ENCODE data around the gene CD2AP. TPM values are rescaled to one million over a fixed set of nuclear protein-coding genes. Genes with fewer than 3 reads are reported as not detected.

The CD2AP gene
- polyA plus RNA-seq, 1 experiment: 2.2 TPM

GRCh38 chr6:47581591-47581990, 104.0 kb downstream of the CD2AP start:
- H3K4me3 ChIP-seq (ENCODE audit: low read depth, low read length): no peak overlapping the region
- POLR2A ChIA-PET: no interaction called here
- TF ChIP-seq, protein P1, sequence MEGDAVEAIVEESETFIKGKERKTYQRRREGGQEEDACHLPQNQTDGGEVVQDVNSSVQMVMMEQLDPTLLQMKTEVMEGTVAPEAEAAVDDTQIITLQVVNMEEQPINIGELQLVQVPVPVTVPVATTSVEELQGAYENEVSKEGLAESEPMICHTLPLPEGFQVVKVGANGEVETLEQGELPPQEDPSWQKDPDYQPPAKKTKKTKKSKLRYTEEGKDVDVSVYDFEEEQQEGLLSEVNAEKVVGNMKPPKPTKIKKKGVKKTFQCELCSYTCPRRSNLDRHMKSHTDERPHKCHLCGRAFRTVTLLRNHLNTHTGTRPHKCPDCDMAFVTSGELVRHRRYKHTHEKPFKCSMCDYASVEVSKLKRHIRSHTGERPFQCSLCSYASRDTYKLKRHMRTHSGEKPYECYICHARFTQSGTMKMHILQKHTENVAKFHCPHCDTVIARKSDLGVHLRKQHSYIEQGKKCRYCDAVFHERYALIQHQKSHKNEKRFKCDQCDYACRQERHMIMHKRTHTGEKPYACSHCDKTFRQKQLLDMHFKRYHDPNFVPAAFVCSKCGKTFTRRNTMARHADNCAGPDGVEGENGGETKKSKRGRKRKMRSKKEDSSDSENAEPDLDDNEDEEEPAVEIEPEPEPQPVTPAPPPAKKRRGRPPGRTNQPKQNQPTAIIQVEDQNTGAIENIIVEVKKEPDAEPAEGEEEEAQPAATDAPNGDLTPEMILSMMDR (IDR thresholded peaks at IDR 0.05; ENCODE audit: insufficient read depth, low read depth, low read length): no peak
- DNase-seq (ENCODE audit: low read depth): no peak
- 0 out of 2 replicates have a peak, but pooled peaks cover 1% of the 10 kb centered on the region for H3K36me3 ChIP-seq (ENCODE audit: control insufficient read depth, insufficient read depth, low read length)
- CTCF ChIA-PET: no interaction called here
- H3K27me3 ChIP-seq (ENCODE audit: control insufficient read depth, insufficient read depth, low read length): no peaks in the 10 kb centered on the region

- ChIA-PET CTCF (no interaction called here), POLR2A (no interaction called here)
- Histone ChIP-seq H3K4me3 (ENCODE audit: low read depth, low read length) (no peak overlapping the region), H3K36me3 (ENCODE audit: control insufficient read depth, insufficient read depth, low read length) (0 out of 2 replicates have a peak, but pooled peaks cover 1% of the 10 kb centered on the region), H3K27me3 (ENCODE audit: control insufficient read depth, insufficient read depth, low read length) (no peaks in the 10 kb centered on the region)
- peak; percentile 2 for DNase-seq (ENCODE audit: low read depth)
- TF ChIP-seq, protein P1 (IDR thresholded peaks at IDR 0.05; ENCODE audit: insufficient read depth, low read depth, low read length): no peak
Measured at GRCh38 chr6:47587493-47587892, 109.9 kb downstream of the CD2AP start.

DNA sequence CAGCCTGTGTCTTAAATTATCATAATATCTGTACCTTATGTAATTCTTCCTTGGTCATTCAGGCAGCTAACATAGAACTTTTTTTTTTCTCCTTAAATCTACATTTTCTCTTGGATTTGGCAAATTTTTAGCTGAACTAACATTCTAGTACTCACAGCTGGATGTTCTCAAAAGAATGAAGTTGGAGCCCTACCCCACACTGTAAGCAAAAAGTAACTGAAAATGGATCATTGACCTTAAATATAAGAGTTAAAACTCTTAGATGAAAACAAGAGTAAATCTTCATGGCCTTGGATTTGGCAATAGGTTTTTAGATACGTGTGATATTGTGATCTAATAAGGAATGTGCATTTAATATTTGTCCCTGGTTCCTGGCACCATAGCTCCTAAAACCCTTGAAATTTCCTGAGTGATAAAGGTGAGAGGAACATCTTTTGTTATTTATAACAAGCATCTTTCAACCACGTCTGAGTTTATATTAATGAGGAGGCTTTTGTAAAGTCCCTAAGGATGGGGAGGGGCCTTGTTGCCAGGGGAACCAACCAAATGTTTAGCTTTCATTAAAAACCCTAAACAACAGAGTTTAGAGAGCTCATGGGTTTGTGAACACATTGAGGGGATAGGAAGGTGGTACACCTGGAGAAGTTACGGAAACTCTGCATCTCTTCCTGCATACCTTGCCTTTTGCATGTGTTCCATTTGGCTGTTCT, 114.7 kb downstream of the CD2AP start:
- DNase-seq (ENCODE audit: low read depth): no peak
- TF ChIP-seq, protein P1 (IDR thresholded peaks at IDR 0.05; ENCODE audit: insufficient read depth, low read depth, low read length): no peak
- ChIA-PET POLR2A (interaction anchor here (0.6 kb wide), 1 partner anchor 39 kb away, joined by 5 read pairs; no protein-coding TSS in a partner anchor), CTCF (interaction anchor here (0.9 kb wide), 1 partner anchor 10 kb away, joined by 3 read pairs; no protein-coding TSS in a partner anchor)
- H3K27me3 ChIP-seq (ENCODE audit: control insufficient read depth, insufficient read depth, low read length): no peaks in the 10 kb centered on the region
- H3K4me3 ChIP-seq (ENCODE audit: low read depth, low read length): no peak overlapping the region
- no peaks in the 10 kb centered on the region for H3K36me3 ChIP-seq (ENCODE audit: control insufficient read depth, insufficient read depth, low read length)

DNA sequence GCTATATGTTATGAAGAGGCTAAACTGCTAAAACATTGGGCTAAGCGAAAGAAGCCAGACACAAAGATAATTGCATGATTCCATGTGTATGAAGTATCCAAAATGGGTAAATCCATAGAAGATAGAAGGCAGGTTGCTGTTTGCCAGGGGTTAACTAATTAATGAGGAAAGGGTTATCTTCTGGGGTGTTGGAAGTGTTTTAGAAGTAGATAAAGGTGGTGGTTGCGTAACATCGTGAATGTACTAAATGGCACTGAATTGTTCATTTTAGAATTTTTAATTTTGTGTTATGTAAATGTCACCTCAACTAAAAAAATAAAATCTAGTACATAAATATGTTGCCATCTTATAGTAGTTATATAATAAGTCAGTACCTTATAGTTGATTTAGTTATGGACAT, 116.4 kb downstream of the CD2AP start:
- ChIA-PET POLR2A (no interaction called here), CTCF (no interaction called here)
- no peaks in the 10 kb centered on the region for H3K27me3 ChIP-seq (ENCODE audit: control insufficient read depth, insufficient read depth, low read length)
- peaks cover 2% of the 10 kb centered on the region; the same call in 1 of the 2 replicates for H3K36me3 ChIP-seq (ENCODE audit: control insufficient read depth, insufficient read depth, low read length)
- TF ChIP-seq, protein P1 (IDR thresholded peaks at IDR 0.05; ENCODE audit: insufficient read depth, low read depth, low read length): no peak
- H3K4me3 ChIP-seq (ENCODE audit: low read depth, low read length): no peak overlapping the region
- no peak for DNase-seq (ENCODE audit: low read depth)

- no peak overlapping the region for H3K4me3 ChIP-seq (ENCODE audit: low read depth, low read length)
- H3K27me3 ChIP-seq (ENCODE audit: control insufficient read depth, insufficient read depth, low read length): no peaks in the 10 kb centered on the region
- ChIA-PET CTCF (no interaction called here), POLR2A (no interaction called here)
- DNase-seq (ENCODE audit: low read depth): no peak
- H3K36me3 ChIP-seq (ENCODE audit: control insufficient read depth, insufficient read depth, low read length): peaks cover 2% of the 10 kb centered on the region; the same call in 1 of the 2 replicates
- TF ChIP-seq, protein P1 (IDR thresholded peaks at IDR 0.05; ENCODE audit: insufficient read depth, low read depth, low read length): no peak
Measured at GRCh38 chr6:47595785-47596184, 118.2 kb downstream of the CD2AP start.

Measured in BJ (cell line).